GM12874 (cell line): Measurements from ENCODE around the gene DEFB129.

Source experiments
- CTCF ChIP-seq: IDR thresholded peaks from 2 replicates; pipeline ENCODE4 v1.5.1; 2011; ENCODE audit warnings: low read depth, mild to moderate bottlenecking, control low read depth, low read length, moderate library complexity; ENCODE audit not compliant: insufficient read depth

Gene DEFB129

DNA sequence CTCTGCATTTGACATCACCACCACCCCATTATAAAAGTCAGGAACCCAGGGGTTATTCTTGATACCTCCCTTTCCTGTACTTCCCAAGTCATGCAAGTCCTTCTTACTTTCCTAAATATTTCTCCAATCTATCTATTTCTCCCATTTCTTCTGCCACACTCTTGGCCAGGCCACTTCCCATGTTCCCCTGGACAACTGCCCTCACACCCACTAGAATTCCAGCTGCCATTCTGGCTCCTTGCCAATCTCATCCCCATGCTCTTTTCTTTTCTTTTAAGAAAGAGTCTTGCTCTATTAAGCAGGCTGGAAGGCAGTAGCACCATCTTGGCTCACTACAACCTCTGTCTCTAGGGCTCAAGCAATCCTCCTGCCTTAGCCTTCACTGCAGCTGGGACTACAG, 45.7 kb downstream of the DEFB129 start:
- TF ChIP-seq CTCF = no peak

DNA sequence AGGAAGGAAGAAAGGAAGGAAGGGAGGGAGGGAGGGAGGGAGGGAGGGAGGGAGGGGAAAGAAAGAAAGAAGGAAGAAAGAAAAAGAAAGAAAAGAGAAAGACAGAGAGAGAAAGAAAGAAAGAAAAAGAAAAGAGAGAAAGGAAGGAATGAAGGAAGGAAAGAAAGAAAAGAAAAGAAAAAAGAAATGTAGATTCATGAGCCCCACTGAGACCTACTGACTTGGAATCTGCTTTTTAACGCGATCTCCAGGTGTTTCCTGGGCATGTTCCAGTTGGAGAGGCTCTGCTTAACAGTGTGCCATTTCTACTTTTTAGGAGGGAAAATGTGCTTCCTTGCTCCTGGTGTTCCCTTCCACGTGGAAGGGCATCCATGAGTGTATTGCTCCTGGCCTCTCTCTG, 46.8 kb downstream of the DEFB129 start:
- no peak for TF ChIP-seq CTCF

GRCh38 chr20:275791-276190, 48.7 kb downstream of the DEFB129 start:
- TF ChIP-seq CTCF = no peak

DNA sequence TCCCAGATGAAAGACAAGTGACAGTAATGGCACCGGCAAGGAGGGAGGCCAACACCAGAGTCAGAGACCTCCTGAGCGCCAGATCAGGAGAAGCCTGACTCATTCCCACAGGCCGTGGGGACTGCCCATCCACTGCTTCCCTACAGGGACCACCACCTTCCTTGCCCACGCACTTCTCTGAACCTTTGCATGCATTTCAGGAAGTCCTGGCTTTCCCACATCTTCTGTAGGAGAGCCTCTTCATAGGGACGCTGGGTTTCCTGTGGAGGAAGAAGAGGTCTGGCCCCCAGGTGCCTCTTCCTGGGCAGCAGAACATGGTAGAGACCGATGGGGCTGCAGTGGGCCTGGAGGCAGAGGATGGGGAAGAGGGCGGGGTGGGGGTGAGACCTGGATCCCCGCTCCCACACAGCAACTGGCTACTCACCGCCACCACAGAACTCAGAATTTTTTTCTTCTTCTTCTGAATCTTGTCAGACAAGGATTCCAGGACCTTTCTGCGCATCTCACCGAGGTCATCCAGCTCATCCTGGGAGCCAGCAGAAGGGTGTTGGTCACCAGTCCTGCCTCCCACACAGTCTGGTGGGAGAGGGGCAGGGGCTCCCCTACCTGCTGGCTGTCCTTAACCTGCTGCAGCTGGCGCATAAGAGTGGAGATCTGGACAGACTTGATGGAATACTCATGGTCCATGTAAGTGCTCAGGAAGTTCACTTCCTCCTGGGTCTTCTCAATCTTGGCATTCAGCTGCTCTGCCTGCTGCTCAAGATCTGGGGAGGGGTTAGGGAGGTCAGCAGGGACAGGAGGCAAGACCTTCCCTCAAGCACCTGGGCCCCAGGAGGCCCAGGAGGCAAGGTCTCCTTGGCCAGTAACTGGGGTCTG, 49.8 kb downstream of the DEFB129 start:
- TF ChIP-seq CTCF = no peak

- TF ChIP-seq CTCF = no peak
These were observed 50.4 kb downstream of the DEFB129 start for GRCh38 chr20:277496-277781.

DNA sequence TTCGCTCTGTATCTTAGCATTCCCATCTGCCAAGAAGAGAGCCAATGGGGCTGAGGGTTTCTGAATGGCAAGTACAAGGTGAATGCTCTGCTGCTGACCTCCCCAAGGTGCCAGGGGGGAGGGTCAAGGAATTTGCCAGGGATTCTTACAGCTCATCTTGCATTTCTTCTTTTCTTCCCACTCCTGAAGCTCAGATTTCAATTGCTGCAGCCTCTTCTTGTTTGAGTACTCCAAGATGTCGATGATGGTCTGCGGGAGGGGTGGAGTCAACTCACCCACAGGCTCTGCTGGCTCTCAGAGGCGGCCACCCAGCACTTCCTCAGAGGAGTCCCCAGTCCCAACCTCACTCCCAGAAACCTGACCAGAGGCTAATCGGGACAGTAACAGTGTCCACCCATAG, 51.1 kb downstream of the DEFB129 start:
- no peak for TF ChIP-seq CTCF

- no peak for TF ChIP-seq CTCF
These were observed 51.8 kb downstream of the DEFB129 start for GRCh38 chr20:278607-279571.
